DMS79 treated with DMSO at 0.1 percent for 48 hours (cell line): ENCODE data around the gene DTNA.

Experiments used
- DNase-seq: peaks from one replicate; lab custom pipeline; 2025; lab: John Stamatoyannopoulos, UW

The DTNA gene

DNA sequence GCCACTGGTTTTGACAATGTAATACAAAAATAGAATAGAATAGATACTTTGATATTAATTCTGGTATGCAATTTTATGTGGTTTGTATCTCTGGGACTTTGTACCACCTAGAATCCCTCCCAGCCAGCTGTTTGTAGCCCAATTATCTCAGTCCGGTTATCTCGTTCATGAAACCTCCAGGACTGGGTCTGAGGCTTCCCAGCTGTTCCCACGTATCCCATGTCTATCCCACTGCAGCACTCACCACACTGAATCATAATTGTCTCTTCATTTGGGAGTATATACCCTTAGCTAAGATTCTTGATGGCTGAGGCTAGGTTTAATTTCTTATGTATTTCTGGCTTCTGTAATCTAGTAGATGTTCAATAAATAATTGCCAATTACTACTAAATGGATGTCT is 226.7 kb downstream of the DTNA start:
- DNase-seq = no peak

DNA sequence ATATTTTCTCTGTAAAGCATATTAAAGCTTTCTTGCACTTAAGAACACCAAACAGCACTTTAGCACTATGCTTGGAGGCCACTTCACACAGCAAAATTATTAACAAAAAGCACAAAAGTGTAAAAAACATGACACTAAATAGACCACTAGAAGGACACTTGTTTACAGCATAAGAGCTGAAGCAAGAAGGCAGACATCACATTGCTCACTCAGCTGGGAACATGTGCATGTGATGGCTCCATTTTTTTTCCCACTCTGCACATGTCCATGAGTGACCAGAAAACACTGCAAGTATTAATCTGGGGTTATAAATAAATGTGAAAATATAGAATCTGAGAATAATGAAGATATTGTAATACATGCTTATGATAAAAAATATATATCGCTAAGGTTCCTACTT is 228.0 kb downstream of the DTNA start:
- DNase-seq = no peak
